Measurements from ENCODE around the gene XPA.

Gene XPA

DNA sequence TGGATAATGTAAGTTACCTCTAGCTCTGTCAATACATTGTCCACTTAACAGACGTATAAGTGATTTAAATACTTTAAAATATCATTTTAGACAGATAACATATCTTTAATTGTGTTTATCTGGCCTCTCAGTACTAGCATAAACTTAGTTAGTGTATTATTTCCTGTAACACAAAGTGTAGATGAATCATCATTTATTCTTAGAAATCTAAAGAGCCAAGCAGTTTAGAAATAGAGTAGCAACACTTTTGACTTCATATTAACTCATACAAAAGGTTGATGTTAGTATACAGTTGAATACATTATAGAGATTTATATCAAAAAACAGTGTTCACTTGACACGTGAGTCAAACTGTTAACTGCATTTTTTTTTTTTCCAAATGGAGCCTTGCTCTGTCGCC, 45.5 kb downstream of the XPA start:
- no peak for DNase-seq (ENCODE audit: low spot score)

DNA sequence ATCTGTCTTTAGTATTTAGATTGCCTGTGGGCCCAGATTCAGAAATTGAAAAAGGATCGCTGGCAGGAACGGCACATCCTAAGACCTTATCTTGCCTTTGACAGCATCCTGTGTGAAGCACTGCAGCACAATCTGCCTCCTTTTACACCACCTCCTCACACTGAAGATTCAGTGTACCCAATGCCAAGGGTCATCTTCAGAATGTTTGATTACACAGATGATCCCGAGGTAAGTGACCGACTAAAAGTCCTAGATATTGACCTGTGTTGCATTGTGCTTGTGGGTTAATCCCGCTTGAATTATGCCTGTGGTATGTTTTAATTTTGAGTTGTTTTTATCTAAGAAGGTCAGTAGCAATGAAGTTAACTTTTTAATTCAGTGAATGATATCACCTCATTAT, 49.1 kb downstream of the XPA start:
- DNase-seq (ENCODE audit: low spot score) = no peak

DNA sequence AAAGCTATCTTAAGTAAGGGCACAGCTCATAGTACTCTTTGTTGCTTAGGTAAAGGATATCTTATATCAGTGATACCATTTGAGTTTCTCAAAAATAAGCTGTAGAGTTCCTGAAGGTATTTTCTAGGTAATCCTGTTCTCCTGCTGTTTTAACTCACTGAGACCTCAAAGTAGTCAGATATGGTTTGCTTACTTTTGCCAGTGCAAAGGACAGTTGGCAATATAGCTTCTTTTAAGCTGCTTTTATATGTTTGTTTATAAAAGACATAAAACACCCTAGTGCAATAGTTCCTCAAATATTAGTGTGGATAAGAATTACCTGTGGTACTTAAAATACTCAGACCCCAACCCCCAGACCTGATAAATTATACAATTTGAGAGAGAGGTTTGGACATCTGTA, 51.4 kb downstream of the XPA start:
- DNase-seq (ENCODE audit: low spot score) = no peak

DNA sequence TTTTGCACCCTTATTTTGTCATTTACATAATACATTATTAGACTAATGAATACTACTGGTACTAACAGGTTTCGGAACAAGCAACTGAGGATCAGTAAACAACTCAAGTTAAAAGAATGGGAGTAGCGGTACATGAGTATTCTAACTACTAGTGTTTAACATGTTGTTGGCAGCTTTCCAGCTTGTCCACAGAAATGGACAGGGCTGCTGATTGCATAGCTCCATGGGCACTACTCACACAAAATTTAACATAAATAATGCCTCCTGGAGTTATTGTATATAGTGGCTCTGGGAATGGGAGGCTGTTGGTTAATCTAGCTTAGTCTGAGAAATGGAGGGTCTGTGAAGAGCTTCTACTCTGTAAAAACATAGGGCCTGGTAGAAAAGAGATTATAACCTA, 56.8 kb downstream of the XPA start:
- DNase-seq (ENCODE audit: low spot score) = no peak

DNA sequence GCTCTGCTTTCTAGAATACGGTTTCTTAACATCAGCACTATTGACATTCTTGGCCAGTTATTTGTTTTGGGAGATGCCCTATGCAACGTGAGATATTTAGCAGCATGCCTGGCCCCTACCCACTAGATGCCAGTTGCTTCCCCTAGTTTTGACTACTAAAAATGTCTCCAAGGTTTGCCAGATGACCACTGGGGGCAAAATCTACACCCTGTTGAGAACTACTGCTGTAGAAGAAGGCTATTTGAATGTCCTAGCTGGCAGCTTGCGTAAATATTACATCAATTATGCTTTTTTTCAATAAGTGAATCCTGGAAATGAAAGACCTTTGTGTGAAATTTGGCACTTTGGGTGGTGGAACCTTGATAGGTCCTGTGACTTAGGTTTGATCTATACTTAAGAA, 58.5 kb downstream of the XPA start:
- DNase-seq (ENCODE audit: low spot score) = no peak

DNA sequence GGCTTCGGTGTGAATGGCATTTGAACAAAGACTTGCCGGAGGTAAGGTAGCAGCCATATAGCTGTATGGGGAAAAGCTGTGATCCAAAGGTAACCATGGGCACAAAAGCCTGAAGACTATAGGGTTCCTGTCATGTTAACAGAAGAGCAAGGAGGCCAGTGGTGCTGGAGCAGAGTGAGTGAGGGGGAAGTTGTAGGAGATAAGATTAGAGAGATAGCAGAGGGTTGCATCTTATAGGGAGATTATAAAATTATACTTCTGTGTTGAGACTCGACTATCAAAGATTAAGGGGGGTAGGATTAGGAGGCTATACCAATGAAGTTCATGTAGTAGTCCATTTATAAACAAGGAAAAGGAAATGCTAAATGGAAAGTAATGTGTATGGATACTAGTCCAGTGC, 60.2 kb downstream of the XPA start:
- no peak for DNase-seq (ENCODE audit: low spot score)

DNA sequence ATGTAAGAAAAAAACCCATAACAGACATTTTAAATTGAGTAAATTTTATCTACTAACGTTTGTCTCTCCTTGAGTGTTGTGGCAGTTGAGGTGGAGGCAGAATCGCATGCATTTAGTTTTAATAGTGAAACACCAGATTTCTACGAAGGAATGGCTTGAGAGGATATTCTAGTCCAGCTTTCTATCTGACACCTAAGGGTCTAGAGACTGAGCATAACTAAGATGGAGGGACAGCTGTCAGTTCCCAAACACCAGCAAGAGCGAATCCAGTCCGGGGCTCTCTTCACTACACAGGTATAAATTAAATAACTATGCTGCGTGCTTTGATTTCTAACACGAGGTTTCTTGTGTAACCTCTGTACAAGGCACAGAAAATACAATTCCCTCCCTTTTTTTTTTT, 62.1 kb downstream of the XPA start:
- DNase-seq (ENCODE audit: low spot score) = no peak

DNA sequence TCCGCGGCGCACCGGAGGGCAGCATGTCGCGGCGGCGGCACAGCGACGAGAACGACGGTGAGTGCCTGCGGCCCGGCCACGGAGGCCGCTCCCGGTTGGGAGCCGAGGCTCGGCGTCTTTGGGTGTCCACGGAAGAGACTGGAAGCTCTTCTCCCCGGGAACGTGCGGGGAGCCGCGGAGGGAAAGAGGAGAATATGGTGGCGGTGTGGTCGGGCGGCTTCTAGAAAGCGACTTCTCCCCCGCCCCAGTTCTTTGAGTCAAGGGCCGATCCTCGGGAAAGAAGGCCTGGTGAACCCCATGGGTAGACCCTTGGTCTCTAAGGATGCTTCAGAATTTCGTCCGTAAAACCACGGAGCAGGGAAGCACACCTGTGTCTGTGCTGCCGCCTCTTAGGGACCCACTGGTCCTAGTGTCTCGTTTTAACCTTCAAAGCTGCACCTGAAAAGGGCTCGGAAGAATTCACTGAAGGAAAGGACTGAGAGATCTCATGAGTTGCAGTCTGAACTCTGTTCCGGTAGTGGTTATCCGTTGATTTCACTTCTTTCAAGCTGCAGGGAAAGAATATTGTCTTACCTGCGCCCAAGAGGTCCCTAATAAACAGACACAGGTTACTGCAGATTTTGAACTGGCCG, 63.2 kb downstream of the XPA start:
- no peak for DNase-seq (ENCODE audit: low spot score)

DNA sequence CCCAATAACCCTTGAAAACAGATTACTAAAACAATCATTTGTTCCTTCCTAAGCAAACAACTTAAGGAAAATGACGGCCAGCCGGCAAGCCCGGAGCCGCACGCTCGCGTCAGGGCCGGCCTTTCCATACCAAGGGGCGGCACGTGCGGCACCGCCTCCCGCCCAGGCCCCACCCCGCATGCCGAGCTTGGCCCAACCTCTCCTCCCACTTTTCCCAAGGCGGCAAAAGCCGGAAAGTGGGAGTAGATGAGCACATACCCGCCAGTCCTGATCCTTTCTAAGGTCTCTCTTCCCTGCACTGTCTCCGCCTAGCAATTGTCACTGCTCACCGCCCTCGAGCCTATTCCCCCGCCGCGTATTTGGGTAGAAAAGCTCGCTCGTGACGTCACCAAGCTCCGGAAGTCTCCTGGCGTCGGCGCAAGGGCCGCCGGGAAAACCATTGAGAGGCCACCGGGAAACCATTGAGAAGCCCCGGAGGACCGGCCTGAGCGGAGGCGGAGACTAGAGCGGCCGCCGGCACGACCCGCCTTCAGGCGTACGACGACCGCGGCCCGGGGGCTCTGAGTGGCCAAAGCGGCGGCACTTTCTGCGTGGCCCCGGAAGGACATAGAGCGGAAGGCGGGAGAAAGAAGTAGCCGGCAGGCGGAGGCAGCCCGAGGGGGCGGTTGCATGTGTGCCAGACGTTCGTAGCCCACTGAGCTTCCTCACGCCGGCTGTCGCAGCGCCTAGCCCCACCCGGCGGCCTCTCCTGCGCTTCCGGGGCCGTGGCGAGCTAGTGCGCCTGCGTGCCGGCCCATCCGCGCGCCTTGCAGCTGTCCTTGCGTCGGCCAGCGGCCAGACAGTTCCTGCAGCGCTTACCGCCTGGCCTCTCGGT, 63.9 kb downstream of the XPA start, which contains the start of the genes NCBP1 and TSTD2:
NCBP1 (plus strand) TSS at position 837 of the 874 bp plus-strand sequence. CDS start 61 bp downstream, outside the sequence.
TSTD2 (minus strand) TSS at position 384 of the 874 bp plus-strand sequence. CDS start 5,806 bp downstream, outside the sequence.
- peak; percentile 97 for DNase-seq (ENCODE audit: low spot score)

DNA sequence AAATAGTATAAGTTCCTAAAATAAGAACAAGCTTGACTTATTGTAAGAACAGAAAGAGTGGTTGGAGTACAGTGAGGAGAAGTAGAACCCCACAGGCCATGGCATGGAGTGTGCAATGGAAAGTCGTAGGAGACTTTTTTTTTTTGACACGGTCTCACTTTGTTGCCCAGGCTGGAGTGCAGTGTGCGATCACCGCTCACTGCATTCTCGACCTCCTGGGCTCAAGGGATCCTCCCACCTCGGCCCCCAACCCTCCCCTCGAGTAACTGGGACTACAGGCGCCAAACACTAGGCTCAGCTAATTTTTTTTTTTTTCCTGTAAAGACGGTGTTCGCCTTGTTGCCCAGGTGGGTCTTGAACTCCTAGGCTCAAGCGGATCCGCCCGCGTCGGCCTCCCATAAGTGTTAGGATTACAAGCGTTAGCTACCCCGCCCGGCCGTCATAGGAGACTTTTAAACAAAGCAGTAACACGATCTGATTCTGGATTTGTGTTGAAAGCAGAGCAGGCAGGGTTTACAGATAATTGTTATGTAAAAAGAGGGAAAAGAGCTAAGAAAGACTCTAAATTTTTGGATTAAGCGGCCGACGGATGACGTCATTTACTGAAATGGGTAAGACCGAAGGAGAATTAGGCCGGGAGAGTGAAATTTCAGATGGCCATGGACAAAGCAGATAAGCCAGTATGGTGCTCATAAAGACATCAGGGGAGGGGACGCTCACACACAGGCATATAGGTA, 64.7 kb downstream of the XPA start:
- DNase-seq (ENCODE audit: low spot score) = no peak

DNA sequence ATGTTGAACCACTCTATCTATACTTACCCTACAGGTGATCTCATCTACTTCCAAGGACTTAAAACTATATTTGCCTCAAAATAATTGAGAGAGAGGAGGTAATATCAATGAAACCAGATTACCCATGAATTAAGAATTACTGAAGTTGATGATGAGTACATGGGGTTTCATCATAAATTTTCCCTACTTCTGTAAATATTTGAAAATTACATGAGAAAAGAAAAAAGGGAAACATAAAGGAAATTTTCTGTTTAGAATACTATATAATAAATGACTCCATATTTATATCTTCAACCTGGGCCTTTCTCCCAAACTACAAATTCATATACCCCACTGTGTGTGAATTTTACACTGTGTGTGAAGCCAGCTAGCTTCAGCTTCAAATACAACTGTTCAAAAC, 66.5 kb downstream of the XPA start:
- no peak for DNase-seq (ENCODE audit: low spot score)

DNA sequence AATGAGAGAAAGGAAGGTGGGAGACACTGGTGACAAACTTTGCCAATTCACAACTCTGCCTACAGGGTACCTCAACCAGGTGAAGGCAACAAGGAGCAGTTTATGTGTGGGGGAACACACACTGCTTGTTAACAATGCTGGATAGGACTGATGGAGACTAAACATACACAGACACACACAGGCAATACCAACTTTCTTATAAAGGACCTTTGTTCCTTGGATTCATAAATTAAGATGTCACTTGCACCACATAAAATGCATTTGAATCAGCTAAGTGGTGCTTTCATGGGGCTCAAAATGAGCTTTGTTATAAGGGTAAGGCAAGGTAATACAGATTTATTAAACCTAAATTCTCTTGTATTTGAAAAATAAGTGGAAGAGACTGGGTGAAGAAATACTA, 68.0 kb downstream of the XPA start:
- DNase-seq (ENCODE audit: low spot score) = no peak

DNA sequence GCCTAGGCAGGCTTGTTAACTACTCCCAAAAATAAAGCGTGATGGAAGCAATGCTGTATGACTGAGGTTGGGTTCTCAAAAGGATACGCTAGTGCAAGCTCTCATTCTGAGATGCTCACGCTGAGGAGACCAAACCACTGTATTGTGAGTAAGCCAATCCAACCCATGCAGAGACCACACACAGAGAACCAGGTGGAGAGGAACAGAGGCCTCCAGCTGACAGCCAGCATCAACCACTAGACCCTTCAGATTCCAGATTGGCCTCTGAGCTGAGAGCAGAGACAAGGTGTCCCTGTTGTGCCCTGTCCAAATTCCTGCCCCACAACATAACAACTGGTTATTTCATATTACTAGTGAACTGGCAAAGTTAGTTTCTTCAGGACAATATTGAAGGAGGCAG, 68.5 kb downstream of the XPA start:
- DNase-seq (ENCODE audit: low spot score) = no peak

DNA sequence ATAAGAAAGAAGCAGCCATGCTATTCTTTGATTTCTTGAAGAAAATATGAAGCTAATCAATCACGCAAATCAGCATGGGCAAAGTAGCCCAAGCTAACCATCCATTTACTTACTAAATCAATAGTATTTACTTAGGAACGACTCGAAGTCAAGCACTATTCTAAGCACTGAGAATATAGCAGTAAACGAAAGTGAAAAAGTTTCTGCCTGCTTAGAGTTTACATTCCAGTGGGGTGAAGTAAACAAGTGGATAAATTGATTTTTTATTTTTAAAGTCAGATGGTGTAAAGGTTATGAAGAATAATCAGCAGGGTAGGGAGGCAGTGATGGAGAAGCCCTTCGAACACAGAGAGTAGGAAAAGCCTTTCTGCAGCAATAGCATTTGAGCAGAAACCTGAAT, 69.5 kb downstream of the XPA start:
- no peak for DNase-seq (ENCODE audit: low spot score)

DNA sequence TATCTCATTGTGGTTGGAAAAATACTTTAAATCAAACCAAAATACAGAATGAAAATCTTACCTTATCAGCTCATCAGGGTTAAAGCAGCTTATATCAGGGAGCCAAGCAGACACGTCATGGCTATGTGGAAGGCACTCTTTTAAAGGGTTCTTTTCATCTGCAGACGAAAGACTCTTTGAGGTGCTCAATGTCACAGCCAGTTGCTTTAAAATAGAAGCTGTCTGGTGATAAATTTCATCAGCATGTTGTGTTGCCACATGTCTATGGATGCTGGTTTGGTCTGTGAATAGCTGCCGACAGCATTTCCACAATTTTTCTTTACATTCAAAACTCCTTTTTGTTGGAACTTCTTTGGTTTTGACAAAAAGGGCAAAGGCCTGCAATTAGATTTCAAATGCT, 71.5 kb downstream of the XPA start:
- no peak for DNase-seq (ENCODE audit: low spot score)

All from activated CD4-positive, alpha-beta T cell treated with anti-CD3 and anti-CD28 coated beads, Interleukin-2, Interleukin-4, amounts not matched to agents 100 ng/mL and 50 ng/mL, durations not matched to agents 16 hours and 8 hours (primary cell).